ENCODE data around the gene ALOX5AP.
A peak's percentile ranks its signal among the peaks of the same experiment; 100 is the strongest.
"Not testable (repeated sequence)": the region's sequence is repeated elsewhere in the genome, so short reads cannot be mapped to it uniquely, and the experiment has no call there.

The ALOX5AP gene

DNA sequence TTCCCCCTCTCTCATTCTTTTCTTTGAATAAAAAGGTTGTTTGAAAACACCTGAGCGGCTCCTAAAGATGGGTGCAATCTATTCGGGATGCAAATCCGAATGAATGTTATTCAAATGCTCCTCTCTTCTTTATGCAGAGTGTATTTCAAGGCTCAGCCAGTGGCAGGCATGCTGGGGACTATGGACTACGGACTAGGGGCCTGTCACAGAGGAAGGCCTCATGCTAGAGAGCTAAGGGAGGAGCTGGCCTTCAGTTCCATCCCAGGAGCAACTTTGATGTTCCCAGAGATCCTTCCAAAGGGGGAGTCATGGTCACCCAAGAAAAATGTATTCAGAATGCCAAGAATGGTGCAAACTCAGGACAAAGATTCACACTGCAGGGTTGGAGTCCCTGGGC is 9.3 kb downstream of the ALOX5AP start:
- Histone ChIP-seq H3K27ac (ENCODE audit: insufficient read depth, low read length, poor library complexity, severe bottlenecking) (peak overlapping the region; percentile 56), H3K36me3 (ENCODE audit: control insufficient read depth, insufficient read depth, low read length) (peaks cover 25% of the 10 kb centered on the region), H3K4me3 (ENCODE audit: insufficient read depth, low read depth, low read length, poor library complexity, severe bottlenecking) (no peak overlapping the region), H3K4me1 (ENCODE audit: control insufficient read depth, insufficient read depth, low read length, poor library complexity, severe bottlenecking) (peaks cover 37% of the 10 kb centered on the region), H3K27me3 (replicated peaks; ENCODE audit: control insufficient read depth, insufficient read depth, low read length, poor library complexity, severe bottlenecking) (no peaks in the 10 kb centered on the region), H3K9me3 (ENCODE audit: control insufficient read depth, low read length) (no peaks in the 10 kb centered on the region)
- no peak for DNase-seq

GRCh38 chr13:30745906-30746686 is 10.8 kb downstream of the ALOX5AP start:
- Histone ChIP-seq H3K4me3 (ENCODE audit: insufficient read depth, low read depth, low read length, poor library complexity, severe bottlenecking) (no peak overlapping the region), H3K9me3 (ENCODE audit: control insufficient read depth, low read length) (no peaks in the 10 kb centered on the region), H3K4me1 (ENCODE audit: control insufficient read depth, insufficient read depth, low read length, poor library complexity, severe bottlenecking) (peaks cover 26% of the 10 kb centered on the region), H3K27me3 (replicated peaks; ENCODE audit: control insufficient read depth, insufficient read depth, low read length, poor library complexity, severe bottlenecking) (no peaks in the 10 kb centered on the region), H3K27ac (ENCODE audit: insufficient read depth, low read length, poor library complexity, severe bottlenecking) (no peak overlapping the region), H3K36me3 (ENCODE audit: control insufficient read depth, insufficient read depth, low read length) (peaks cover 25% of the 10 kb centered on the region)
- no peak for DNase-seq

DNA sequence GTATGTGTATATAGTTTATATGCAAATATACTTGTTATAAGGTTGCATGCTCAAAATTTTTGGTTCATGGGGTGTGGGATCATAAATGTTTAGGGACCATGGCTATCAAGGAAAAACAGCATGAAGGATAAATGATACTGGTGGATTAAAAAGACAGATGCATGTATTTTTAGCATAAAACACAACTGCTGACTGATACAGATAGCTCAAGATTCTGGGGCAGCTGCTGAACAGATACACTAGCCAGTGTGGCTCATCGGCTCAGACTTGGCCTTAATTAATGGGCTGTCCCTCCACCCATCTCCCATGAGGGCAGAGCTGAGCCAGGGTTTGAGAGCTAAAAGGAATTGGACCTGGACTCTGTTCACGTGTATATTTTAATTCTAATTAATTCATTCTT is 11.4 kb downstream of the ALOX5AP start:
- DNase-seq = no peak
- H3K4me3 ChIP-seq (ENCODE audit: insufficient read depth, low read depth, low read length, poor library complexity, severe bottlenecking) = no peak overlapping the region
- H3K27ac ChIP-seq (ENCODE audit: insufficient read depth, low read length, poor library complexity, severe bottlenecking) = no peak overlapping the region
- peaks cover 26% of the 10 kb centered on the region for H3K4me1 ChIP-seq (ENCODE audit: control insufficient read depth, insufficient read depth, low read length, poor library complexity, severe bottlenecking)
- peaks cover 25% of the 10 kb centered on the region for H3K36me3 ChIP-seq (ENCODE audit: control insufficient read depth, insufficient read depth, low read length)
- no peaks in the 10 kb centered on the region for H3K27me3 ChIP-seq (replicated peaks; ENCODE audit: control insufficient read depth, insufficient read depth, low read length, poor library complexity, severe bottlenecking)
- H3K9me3 ChIP-seq (ENCODE audit: control insufficient read depth, low read length) = no peaks in the 10 kb centered on the region

GRCh38 chr13:30747845-30748244 is 12.5 kb downstream of the ALOX5AP start:
- not testable (repeated sequence) for H3K4me3 ChIP-seq (ENCODE audit: insufficient read depth, low read depth, low read length, poor library complexity, severe bottlenecking); DNase-seq; H3K9me3 ChIP-seq (ENCODE audit: control insufficient read depth, low read length); H3K27ac ChIP-seq (ENCODE audit: insufficient read depth, low read length, poor library complexity, severe bottlenecking); H3K27me3 ChIP-seq (replicated peaks; ENCODE audit: control insufficient read depth, insufficient read depth, low read length, poor library complexity, severe bottlenecking)
- H3K36me3 ChIP-seq (ENCODE audit: control insufficient read depth, insufficient read depth, low read length) = peaks cover 29% of the 10 kb centered on the region
- H3K4me1 ChIP-seq (ENCODE audit: control insufficient read depth, insufficient read depth, low read length, poor library complexity, severe bottlenecking) = peaks cover 26% of the 10 kb centered on the region

- H3K9me3 ChIP-seq (ENCODE audit: control insufficient read depth, low read length) = no peaks in the 10 kb centered on the region
- no peak overlapping the region for H3K4me3 ChIP-seq (ENCODE audit: insufficient read depth, low read depth, low read length, poor library complexity, severe bottlenecking)
- no peak overlapping the region for H3K27ac ChIP-seq (ENCODE audit: insufficient read depth, low read length, poor library complexity, severe bottlenecking)
- peaks cover 37% of the 10 kb centered on the region for H3K36me3 ChIP-seq (ENCODE audit: control insufficient read depth, insufficient read depth, low read length)
- DNase-seq = no peak
- peaks cover 18% of the 10 kb centered on the region for H3K4me1 ChIP-seq (ENCODE audit: control insufficient read depth, insufficient read depth, low read length, poor library complexity, severe bottlenecking)
- H3K27me3 ChIP-seq (replicated peaks; ENCODE audit: control insufficient read depth, insufficient read depth, low read length, poor library complexity, severe bottlenecking) = no peaks in the 10 kb centered on the region
These were observed 13.4 kb downstream of the ALOX5AP start for GRCh38 chr13:30748717-30749116.

DNA sequence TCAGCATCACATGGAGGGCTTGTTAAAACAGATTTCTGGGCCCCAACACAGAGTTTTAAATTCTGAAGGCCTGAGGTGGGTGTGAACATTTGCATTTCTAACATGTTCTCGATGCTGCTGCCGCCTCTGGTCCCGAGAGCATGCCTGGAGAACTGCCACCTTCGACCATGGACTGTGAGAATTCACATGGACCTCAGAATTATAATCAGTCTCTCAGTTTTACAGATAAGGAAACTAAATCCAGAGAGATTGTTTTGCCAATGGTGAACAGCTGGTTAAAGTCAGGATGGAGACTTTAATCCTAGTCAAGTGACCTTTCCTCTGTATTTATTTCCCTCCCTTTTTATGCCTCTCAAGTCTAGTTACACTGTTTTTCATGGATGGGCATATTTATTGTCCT is 14.7 kb downstream of the ALOX5AP start:
- no peak for DNase-seq
- Histone ChIP-seq H3K4me3 (ENCODE audit: insufficient read depth, low read depth, low read length, poor library complexity, severe bottlenecking) (no peak overlapping the region), H3K27ac (ENCODE audit: insufficient read depth, low read length, poor library complexity, severe bottlenecking) (no peak overlapping the region), H3K36me3 (ENCODE audit: control insufficient read depth, insufficient read depth, low read length) (peaks cover 33% of the 10 kb centered on the region), H3K4me1 (ENCODE audit: control insufficient read depth, insufficient read depth, low read length, poor library complexity, severe bottlenecking) (peaks cover 7% of the 10 kb centered on the region), H3K9me3 (ENCODE audit: control insufficient read depth, low read length) (no peaks in the 10 kb centered on the region), H3K27me3 (replicated peaks; ENCODE audit: control insufficient read depth, insufficient read depth, low read length, poor library complexity, severe bottlenecking) (no peaks in the 10 kb centered on the region)

DNA sequence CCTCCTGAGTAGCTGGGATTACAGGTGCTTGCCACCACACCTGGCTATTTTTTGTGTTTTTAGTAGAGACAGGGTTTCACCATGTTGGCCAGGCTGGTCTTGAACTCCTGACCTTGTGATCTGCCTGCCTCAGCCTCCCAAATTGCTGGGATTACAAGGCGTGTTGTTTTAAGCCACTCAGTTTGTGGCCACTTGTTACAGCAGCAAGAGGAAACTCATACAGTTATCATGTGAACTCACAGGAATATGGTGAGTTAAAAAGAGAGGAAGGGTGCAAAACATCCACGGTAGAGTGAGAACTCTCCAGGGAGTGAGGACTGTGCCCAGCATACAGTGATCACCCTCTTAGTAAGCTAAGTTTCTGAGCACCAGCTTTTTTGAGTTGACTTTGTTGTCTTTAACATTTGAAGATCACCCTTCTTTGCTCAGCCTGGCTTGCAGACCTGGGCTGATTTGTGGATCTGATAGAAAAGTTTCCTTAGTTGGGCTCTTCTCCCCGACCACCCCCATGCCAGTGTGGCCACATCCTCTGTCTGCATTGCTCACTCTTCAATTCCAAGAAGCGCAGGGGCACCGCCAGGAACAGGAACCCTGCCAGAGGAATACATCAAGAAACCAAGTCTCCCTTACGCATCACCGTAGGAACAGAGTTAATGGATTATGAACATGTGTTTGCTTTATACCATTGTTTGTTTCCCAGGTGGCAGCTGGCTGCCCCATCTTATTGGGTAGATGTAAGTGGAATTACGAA is 16.0 kb downstream of the ALOX5AP start:
- DNase-seq = no peak
- no peaks in the 10 kb centered on the region for H3K9me3 ChIP-seq (ENCODE audit: control insufficient read depth, low read length)
- no peaks in the 10 kb centered on the region for H3K4me1 ChIP-seq (ENCODE audit: control insufficient read depth, insufficient read depth, low read length, poor library complexity, severe bottlenecking)
- H3K27ac ChIP-seq (ENCODE audit: insufficient read depth, low read length, poor library complexity, severe bottlenecking) = no peak overlapping the region
- no peak overlapping the region for H3K4me3 ChIP-seq (ENCODE audit: insufficient read depth, low read depth, low read length, poor library complexity, severe bottlenecking)
- H3K27me3 ChIP-seq (replicated peaks; ENCODE audit: control insufficient read depth, insufficient read depth, low read length, poor library complexity, severe bottlenecking) = no peaks in the 10 kb centered on the region
- H3K36me3 ChIP-seq (ENCODE audit: control insufficient read depth, insufficient read depth, low read length) = peaks cover 31% of the 10 kb centered on the region

GRCh38 chr13:30752201-30752797 is 17.0 kb downstream of the ALOX5AP start:
- Histone ChIP-seq H3K36me3 (ENCODE audit: control insufficient read depth, insufficient read depth, low read length) (peaks cover 32% of the 10 kb centered on the region), H3K4me3 (ENCODE audit: insufficient read depth, low read depth, low read length, poor library complexity, severe bottlenecking) (no peak overlapping the region), H3K4me1 (ENCODE audit: control insufficient read depth, insufficient read depth, low read length, poor library complexity, severe bottlenecking) (no peaks in the 10 kb centered on the region), H3K9me3 (ENCODE audit: control insufficient read depth, low read length) (no peaks in the 10 kb centered on the region), H3K27me3 (replicated peaks; ENCODE audit: control insufficient read depth, insufficient read depth, low read length, poor library complexity, severe bottlenecking) (no peaks in the 10 kb centered on the region), H3K27ac (ENCODE audit: insufficient read depth, low read length, poor library complexity, severe bottlenecking) (peak overlapping the region; percentile 14)
- no peak for DNase-seq

DNA sequence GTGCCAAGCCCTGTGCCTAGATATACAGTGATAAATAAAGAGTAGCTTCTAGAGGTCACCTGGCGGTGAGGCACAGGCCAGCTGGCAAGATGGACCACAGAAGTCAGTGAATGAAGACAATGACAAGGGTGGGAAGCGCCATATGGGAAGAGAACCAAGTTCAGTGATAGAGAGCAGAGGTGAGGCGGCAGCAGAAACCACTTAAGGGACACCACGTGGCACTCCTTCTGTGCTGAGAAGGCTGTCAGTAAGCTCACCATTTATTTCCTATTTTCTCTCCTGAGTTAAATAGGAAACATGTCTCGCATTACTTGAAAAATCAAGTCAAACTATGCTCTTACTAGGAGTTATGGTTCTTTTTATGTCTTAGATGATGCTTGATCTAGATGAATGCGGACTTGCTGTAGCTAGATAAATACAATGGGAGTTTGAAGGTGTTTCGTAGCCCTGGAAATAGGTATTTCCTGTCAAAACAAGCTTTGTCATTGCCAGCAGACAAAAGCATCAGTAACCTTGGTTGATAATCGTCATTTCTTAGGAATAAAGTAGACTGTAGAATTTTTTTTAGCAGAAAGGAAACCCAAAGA is 17.8 kb downstream of the ALOX5AP start:
- Histone ChIP-seq H3K4me3 (ENCODE audit: insufficient read depth, low read depth, low read length, poor library complexity, severe bottlenecking) (no peak overlapping the region), H3K27ac (ENCODE audit: insufficient read depth, low read length, poor library complexity, severe bottlenecking) (no peak overlapping the region), H3K36me3 (ENCODE audit: control insufficient read depth, insufficient read depth, low read length) (peaks cover 41% of the 10 kb centered on the region), H3K4me1 (ENCODE audit: control insufficient read depth, insufficient read depth, low read length, poor library complexity, severe bottlenecking) (no peaks in the 10 kb centered on the region), H3K27me3 (replicated peaks; ENCODE audit: control insufficient read depth, insufficient read depth, low read length, poor library complexity, severe bottlenecking) (no peaks in the 10 kb centered on the region), H3K9me3 (ENCODE audit: control insufficient read depth, low read length) (no peaks in the 10 kb centered on the region)
- no peak for DNase-seq

GRCh38 chr13:30755678-30756077 is 20.3 kb downstream of the ALOX5AP start:
- no peak overlapping the region for H3K27ac ChIP-seq (ENCODE audit: insufficient read depth, low read length, poor library complexity, severe bottlenecking)
- H3K4me1 ChIP-seq (ENCODE audit: control insufficient read depth, insufficient read depth, low read length, poor library complexity, severe bottlenecking) = no peaks in the 10 kb centered on the region
- no peaks in the 10 kb centered on the region for H3K9me3 ChIP-seq (ENCODE audit: control insufficient read depth, low read length)
- peaks cover 46% of the 10 kb centered on the region for H3K36me3 ChIP-seq (ENCODE audit: control insufficient read depth, insufficient read depth, low read length)
- H3K27me3 ChIP-seq (replicated peaks; ENCODE audit: control insufficient read depth, insufficient read depth, low read length, poor library complexity, severe bottlenecking) = no peaks in the 10 kb centered on the region
- H3K4me3 ChIP-seq (ENCODE audit: insufficient read depth, low read depth, low read length, poor library complexity, severe bottlenecking) = no peak overlapping the region
- no peak for DNase-seq
